Progenitor cell of endocrine pancreas (in vitro differentiated cells): ENCODE measurements around the gene CLEC4E. TPM values are rescaled to one million over a fixed set of nuclear protein-coding genes. Genes with fewer than 3 reads are reported as not detected.
"Not testable (repeated sequence)": the region's sequence is repeated elsewhere in the genome, so short reads cannot be mapped to it uniquely, and the experiment has no call there.

Source experiments
- DNase-seq: peaks from one replicate; pipeline ENCODE4 v3.0.0; 2021; ENCODE audit warnings: low spot score; ENCODE audit not compliant: unreplicated experiment
- H3K27ac Mint-ChIP-seq: 2 replicates; pipeline ENCODE4 v1.8.0; 2021; ENCODE audit warnings: mild to moderate bottlenecking, moderate library complexity, mixed read lengths
- H3K27me3 Mint-ChIP-seq: 2 replicates; pipeline ENCODE4 v1.8.0; 2021; ENCODE audit warnings: mixed read lengths
- H3K36me3 Mint-ChIP-seq: 2 replicates; pipeline ENCODE4 v1.8.0; 2022; ENCODE audit warnings: mixed read lengths; ENCODE audit not compliant: insufficient read depth
- H3K4me1 Mint-ChIP-seq: 2 replicates; pipeline ENCODE4 v1.8.0; 2021; ENCODE audit warnings: low read depth, mixed read lengths
- H3K4me3 Mint-ChIP-seq: 2 replicates; pipeline ENCODE4 v1.8.0; 2021; ENCODE audit warnings: low read depth, mild to moderate bottlenecking, moderate library complexity, mixed read lengths
- H3K9me3 Mint-ChIP-seq: 2 replicates; pipeline ENCODE4 v1.8.0; 2021; ENCODE audit warnings: low read depth, mixed read lengths
- total RNA-seq: library from RNA; stranded (reverse); gene quantifications from 2 replicates; pipeline ENCODE4 v1.2.1, GENCODE V29; 2021
- TF ChIP-seq, protein P1 (sequence below): fragments of 200-600 bp; sonication (generic); IDR thresholded peaks from one replicate; pipeline ENCODE4 v1.5.0; 2021; ENCODE audit warnings: antibody characterized with exemption, mild to moderate bottlenecking; ENCODE audit not compliant: unreplicated experiment

CLEC4E gene
- total RNA-seq, 1 donor from 2014 or later: not detected

DNA sequence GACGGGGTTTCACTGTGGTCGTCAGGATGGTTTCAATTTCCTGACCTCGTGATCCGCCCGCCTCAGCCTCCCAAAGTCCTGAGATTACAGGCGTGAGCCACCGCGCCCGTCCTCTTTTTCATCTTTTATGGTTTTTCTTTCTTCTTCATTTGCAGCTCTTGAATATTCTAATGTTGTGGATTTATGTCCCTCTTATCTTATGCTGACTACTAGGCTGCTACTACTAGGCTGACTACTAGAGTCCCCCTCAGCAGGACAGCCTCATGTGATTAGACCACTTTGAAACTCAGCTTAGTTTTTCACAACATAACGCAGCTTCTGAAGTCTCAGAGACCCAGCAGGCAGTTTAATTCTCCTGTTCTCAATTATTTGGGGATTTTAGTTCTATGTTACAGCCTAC, 857 bp upstream of the CLEC4E start:
- Mint-ChIP-seq H3K4me3 (no peak overlapping the region), H3K27ac (no peak overlapping the region), H3K36me3 (no peaks in the 10 kb centered on the region), H3K4me1 (peaks cover 3% of the 10 kb centered on the region), H3K9me3 (peaks cover 5% of the 10 kb centered on the region), H3K27me3 (peaks cover 50% of the 10 kb centered on the region)
- DNase-seq: no peak
- TF ChIP-seq, protein P1, sequence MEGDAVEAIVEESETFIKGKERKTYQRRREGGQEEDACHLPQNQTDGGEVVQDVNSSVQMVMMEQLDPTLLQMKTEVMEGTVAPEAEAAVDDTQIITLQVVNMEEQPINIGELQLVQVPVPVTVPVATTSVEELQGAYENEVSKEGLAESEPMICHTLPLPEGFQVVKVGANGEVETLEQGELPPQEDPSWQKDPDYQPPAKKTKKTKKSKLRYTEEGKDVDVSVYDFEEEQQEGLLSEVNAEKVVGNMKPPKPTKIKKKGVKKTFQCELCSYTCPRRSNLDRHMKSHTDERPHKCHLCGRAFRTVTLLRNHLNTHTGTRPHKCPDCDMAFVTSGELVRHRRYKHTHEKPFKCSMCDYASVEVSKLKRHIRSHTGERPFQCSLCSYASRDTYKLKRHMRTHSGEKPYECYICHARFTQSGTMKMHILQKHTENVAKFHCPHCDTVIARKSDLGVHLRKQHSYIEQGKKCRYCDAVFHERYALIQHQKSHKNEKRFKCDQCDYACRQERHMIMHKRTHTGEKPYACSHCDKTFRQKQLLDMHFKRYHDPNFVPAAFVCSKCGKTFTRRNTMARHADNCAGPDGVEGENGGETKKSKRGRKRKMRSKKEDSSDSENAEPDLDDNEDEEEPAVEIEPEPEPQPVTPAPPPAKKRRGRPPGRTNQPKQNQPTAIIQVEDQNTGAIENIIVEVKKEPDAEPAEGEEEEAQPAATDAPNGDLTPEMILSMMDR: no peak

DNA sequence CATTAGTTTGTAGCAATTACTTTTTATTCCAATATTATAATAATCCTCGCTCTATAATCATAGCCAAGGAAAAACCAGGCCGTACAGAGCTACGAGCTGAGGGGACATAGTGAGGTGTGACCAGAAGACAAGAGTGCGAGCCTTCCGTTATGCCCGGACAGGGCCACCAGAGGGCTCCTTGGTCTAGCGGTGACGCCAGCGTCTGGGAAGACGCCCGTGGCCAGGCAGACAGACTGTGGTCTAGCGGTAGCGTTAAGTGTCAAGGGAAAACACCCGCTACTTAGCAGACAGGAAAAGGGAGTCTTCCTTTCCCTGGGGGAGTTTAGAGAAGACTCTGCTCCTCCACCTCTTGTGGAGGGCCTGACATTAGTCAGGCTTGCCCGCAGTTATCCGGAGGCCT, 2.9 kb downstream of the CLEC4E start:
- H3K27me3 Mint-ChIP-seq: peaks cover 54% of the 10 kb centered on the region
- TF ChIP-seq, protein P1: peak; percentile 51
- not testable (repeated sequence) for DNase-seq, H3K36me3 Mint-ChIP-seq, H3K27ac Mint-ChIP-seq, H3K4me3 Mint-ChIP-seq, H3K4me1 Mint-ChIP-seq, H3K9me3 Mint-ChIP-seq

DNA sequence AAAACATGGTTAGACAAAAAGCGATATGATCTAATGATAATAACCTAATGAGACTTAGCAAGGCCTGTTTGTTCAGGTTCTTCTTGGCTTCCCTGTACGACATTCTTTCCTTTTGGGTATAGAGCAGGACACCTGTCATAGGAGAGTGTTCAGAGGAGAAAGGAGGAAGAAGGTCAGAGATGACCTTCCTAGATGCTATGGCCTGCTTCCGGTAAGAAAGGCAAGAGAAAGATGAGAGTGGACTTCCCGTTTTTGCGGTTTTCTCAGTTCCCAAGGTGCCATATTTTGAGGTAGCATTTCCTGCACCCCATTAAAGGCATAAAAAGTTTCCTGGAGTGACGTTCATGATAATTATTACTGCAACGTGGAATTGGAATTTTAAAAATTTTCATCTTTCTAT, 8.7 kb downstream of the CLEC4E start:
- Mint-ChIP-seq H3K4me1 (peaks cover 5% of the 10 kb centered on the region), H3K4me3 (no peak overlapping the region), H3K9me3 (no peaks in the 10 kb centered on the region), H3K27me3 (peaks cover 27% of the 10 kb centered on the region), H3K36me3 (no peaks in the 10 kb centered on the region), H3K27ac (no peak overlapping the region)
- TF ChIP-seq, protein P1: no peak
- DNase-seq: no peak

DNA sequence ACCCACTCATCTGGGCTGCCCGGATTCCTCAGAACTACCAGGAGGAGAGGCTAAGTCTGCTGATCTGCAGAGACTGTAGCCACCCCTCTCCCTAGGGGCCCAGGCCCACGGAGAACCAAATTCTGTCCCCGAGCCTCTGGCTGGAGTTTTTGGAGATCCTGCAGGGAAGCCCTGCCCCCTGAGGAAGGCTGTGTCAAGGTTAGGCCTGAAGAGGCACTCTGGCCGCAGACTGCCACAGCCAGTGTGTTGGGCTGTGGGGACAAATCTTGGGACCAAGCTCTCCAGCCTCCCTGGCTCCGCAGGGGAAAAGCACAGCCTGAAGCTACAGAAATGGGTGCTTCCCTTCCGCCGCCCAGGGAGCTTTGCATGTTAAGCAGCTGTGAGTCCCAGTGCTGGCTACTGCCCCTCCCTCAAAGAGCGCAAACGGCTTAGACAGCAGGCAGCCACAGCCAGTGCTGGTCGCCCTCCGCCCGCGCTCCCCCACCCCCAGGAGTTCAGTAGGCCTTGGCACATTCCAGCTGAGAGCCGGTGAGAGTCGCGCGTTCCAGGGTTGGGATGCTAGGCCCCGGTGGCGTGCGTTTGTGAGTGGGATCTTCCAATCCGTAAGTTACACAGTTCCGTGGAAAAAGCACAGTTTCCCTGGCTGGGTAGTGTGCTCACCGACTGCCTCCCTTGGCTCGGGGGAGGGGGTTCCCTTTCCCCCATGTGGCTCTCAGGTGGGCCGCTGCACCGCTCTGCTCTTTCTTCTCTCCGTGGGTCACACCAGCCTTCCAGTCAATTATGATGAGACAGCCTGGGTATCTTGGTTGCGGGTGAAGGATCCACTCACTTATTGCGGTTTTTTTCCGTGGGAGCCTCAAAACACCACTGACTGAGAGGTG, 13.2 kb downstream of the CLEC4E start:
- Mint-ChIP-seq H3K4me1 (peaks cover 5% of the 10 kb centered on the region), H3K27me3 (peaks cover 9% of the 10 kb centered on the region), H3K36me3 (peaks cover 2% of the 10 kb centered on the region), H3K4me3 (no peak overlapping the region), H3K9me3 (peaks cover 31% of the 10 kb centered on the region), H3K27ac (no peak overlapping the region)
- no peak for DNase-seq
- TF ChIP-seq, protein P1: no peak

DNA sequence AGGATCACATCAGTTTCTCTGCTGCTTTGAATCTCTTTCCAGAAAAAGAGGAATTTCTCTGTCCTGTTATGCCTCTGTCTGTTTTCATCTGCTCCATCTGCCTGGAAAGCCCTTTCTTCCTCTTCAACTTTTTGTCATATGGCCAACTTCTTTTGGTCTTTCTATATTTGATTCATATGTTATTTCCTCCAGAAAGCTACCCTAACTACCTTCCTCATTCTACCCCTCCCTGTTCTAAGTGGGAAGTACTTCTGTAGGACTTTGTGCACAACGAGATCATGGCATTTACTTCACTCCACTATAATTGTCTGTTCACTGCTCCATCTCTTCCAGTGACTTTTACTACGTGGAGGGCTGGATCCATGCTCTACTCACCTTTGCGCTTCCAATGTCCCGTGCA, 21.5 kb downstream of the CLEC4E start:
- Mint-ChIP-seq H3K27ac (no peak overlapping the region), H3K4me1 (no peaks in the 10 kb centered on the region), H3K27me3 (no peaks in the 10 kb centered on the region), H3K4me3 (no peak overlapping the region), H3K9me3 (peaks cover 12% of the 10 kb centered on the region), H3K36me3 (no peaks in the 10 kb centered on the region)
- no peak for DNase-seq
- TF ChIP-seq, protein P1: no peak
